ENCODE measurements around the gene RAD51D.

DNA sequence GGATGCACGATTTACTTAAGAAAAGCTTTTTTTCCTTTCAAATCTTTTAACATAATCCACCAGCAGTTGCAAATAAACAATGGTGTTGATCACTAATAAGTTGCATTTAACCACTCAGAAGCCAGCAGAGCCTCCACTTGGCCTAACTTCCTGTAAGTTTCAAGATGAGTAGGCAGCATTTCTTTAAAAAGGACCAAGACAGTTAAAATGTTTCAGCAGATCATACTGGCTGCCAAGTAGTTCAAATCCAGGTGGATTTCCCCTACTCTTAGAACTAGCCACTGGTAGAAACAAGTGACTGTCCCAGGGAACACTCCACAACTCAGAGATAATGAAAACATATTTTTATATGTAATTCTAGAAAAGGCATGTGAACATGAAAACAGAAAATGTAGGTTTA lies 39.1 kb downstream of the RAD51D start:
- TF ChIP-seq, protein P1, sequence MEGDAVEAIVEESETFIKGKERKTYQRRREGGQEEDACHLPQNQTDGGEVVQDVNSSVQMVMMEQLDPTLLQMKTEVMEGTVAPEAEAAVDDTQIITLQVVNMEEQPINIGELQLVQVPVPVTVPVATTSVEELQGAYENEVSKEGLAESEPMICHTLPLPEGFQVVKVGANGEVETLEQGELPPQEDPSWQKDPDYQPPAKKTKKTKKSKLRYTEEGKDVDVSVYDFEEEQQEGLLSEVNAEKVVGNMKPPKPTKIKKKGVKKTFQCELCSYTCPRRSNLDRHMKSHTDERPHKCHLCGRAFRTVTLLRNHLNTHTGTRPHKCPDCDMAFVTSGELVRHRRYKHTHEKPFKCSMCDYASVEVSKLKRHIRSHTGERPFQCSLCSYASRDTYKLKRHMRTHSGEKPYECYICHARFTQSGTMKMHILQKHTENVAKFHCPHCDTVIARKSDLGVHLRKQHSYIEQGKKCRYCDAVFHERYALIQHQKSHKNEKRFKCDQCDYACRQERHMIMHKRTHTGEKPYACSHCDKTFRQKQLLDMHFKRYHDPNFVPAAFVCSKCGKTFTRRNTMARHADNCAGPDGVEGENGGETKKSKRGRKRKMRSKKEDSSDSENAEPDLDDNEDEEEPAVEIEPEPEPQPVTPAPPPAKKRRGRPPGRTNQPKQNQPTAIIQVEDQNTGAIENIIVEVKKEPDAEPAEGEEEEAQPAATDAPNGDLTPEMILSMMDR (IDR thresholded peaks at IDR 0.05; ENCODE audit: borderline replicate concordance, extremely low read depth, low read length, poor library complexity, severe bottlenecking): no peak
- no peak for TF ChIP-seq EZH2 (IDR thresholded peaks at IDR 0.05; ENCODE audit: borderline replicate concordance, low read depth, low read length, severe bottlenecking)

Data from DND-41 (cell line).